HS-27A (cell line): ENCODE results near the gene ZNF736.
"Not testable (repeated sequence)": the region's sequence is repeated elsewhere in the genome, so short reads cannot be mapped to it uniquely, and the experiment has no call there.

ENCODE experiments used
- DNase-seq: peaks from one replicate; pipeline ENCODE4 v3.0.0-alpha.2; 2012; ENCODE audit warnings: low read depth, missing footprints

Gene ZNF736

DNA sequence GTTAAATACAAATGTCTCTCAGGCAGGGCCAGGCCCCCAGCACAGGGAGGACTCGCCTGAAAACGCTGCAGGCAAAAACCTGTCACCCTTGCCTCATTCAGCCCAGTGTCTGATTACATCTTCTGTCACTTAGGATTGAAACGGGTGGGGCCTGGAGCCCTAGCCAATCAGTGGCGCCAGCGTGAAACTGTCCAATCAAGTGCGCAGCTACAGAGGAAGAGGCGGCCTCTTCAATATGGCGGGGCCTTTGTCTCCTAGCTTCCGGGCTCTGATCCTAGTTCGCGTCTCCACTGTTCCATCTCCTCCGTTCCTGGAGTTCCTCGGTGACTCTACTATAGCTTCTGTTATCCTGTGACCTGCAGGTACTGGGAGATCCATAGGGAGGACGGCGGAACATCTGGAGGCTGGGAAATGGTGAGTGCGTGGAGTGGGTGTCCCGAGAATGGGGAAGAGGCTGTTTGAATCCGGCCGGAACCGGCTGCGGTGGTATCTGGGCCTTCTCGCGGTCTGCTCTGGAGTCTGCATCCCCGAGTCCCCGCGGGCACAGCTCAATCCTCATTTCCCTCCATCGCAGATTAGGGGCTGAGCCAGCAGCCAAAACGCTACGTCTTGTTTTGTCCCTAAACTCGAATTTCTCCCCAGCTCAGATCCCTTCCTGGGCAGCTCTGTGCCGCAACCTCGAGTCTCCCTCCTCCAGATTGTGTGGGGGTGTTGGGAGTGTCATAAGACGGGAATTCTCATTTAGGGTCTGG, at the start of gene ZNF736:
Gene ZNF736, plus strand, starts transcription at position 222 of the 752 bp plus-strand sequence. Its CDS starts 190 bp downstream, at position 412.
- peak; percentile 41 for DNase-seq

DNA sequence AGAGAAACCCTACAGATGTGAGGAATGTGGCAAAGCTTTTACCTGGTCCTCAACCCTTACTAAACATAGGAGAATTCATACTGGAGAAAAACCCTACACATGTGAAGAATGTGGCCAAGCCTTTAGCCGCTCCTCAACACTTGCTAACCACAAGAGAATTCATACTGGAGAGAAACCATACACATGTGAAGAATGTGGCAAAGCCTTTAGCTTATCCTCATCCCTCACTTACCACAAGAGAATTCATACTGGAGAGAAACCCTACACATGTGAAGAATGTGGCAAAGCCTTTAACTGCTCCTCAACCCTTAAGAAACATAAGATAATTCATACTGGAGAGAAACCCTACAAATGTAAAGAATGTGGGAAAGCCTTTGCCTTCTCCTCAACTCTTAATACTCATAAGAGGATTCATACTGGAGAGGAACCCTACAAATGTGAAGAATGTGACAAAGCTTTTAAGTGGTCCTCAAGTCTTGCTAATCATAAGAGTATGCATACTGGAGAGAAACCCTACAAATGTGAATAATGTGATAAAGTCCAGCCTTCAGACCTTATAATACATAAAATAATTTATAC, 47.3 kb upstream of the ZNF736 start:
- no peak for DNase-seq

DNA sequence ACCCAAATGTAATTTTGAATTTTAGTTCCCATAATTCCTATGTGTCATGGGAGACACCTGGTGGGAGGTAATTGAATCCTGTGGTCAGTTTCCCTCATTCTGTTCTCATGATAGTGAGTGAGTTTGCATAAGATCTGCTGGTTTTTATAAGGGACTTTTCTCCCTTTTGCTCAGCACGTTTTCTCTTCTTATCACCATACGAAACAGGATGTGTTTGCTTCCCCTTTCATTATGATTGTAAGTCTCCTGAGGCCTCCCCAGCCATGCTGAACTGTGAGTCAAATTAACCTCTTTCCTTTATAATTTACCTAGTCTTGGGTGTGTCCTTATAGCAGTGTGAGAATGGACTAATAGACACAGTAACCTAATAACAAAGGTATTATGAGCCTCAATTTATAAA, 36.1 kb upstream of the ZNF736 start:
- no peak for DNase-seq

DNA sequence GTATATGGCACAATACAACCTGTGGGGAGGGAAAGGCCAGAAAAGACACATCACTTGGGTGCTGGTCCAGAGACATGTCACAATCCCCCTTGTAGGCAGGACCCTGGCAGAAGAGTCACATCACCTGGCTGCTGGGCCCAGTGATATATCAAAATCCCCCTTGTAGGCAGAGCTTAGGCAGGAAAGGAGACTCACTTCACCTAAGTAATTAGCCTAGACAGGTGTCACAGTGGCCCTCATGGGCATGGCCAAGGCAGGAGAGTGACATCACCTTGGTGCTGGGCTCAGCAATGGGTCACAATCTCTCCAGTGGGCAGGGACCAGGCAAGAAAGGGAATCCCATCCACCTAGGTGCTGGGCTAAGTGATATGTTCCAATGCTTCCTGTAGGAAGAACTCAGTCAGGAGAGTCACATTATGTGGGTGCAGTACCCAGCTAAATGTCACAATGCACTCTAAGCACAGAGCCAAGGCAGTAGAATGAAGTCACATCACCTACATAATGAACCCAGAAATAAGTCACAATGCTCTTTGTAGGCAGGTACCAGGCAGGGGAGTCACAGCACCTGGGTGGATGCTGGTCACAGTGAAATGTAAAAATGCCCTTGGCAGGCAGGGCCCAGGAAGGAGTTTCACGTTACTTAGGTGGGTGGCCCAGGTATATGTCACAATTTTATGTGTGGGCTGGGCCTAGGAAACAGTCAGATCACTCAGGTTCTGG, 18.9 kb upstream of the ZNF736 start:
- DNase-seq, result no peak

DNA sequence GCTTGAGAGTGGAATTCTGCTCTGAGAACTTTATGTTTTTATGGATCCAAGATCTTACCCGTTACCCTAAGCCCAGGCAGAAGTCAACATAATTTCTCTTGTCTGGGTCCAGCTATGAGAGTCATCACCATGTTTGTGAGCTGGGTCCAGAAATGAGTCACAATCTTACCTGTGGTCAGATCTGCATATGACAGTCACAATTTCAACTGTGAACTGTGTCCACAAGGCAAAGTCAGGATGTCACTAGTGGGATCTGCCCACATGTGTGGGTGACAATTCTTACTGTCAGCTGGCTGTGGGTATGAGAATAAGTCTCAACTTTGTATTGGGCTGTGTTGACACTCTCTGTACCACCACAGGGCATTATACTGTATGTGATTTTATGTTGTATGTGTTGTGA, 16.3 kb upstream of the ZNF736 start:
- not testable (repeated sequence) for DNase-seq

DNA sequence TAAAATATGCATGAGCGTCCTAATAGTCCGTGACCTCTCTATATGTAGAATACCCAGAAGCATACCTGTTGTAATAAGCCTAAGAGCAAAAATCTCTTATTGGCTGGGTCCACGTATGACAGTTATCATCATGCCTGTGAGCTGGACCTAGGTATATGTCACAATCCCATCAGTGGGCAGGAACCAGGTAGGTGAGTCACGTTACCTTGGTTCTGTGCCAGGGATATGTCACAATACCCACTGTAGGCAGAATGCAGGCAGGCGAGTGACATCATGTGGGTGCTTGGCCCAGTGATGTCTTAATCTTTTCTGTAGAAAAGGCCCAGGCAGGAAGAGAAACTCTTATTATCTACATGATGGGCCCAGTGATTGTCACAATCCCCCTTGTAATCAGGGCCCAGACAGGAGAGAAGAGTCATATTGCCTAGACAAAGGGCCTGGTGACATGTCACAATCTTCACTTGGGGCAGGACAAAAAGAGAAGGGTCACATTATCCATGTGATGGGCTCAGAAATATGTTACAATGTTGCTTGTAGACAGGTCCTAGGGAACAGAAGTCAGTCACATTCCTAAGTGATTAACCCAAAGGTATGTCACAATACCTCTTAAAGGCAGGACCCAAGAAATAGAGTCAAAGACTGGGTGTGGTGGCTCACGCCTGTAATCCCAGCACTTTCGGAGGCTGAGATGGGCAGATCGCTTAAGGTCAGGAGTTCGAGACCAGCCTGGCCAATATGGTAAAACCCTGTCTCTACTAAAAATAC, 12.9 kb upstream of the ZNF736 start:
- DNase-seq, result no peak

DNA sequence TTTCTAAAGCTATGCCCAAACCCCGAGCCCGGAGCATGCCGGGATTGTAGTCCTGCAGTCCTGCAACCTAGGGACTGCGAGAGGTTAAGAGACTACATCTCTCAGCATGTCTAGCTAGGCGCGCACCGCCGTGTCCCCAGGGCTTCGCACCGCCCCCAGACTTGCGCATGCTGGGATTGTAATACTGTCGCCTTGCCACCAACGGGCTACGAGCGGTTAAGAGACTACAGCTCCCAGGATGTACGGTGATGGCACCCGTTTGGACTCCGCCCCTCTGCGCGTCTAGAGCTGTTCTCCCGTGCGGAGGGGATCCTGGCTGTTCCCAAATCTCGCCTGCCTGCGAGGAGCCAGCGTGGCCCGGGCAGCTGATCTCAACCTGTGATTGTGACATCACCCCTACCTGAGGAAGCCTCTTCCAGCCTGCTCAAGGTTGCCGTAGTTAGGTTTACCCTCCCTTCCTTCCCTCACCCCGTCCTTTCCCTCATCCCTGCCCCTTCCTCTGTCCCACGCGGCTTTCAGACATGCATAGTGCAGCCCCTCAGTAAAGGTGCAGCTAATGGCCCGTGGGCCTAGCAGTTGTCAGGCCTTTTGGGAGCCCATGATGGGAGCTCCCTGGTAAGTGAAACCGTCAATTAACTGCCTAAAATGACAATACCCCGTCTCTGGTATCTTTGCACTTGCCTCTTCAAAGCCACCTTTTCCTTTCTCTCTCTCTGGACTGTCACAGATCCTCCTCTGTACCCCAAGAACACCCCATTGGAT, 6.3 kb upstream of the ZNF736 start:
- peak; percentile 45 for DNase-seq

DNA sequence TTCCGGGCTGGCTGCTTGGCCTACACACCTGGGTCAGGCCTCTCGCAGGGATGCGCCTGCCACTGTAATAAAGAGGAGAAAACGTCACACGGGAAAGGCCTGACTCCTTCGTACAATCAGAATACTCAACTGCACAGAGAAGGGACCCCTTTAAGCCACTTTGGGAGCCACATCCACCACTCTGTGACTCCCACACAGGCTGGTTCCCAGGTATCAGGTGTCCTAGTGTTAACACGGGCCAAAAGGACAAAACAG, 5.8 kb upstream of the ZNF736 start:
- no peak for DNase-seq

DNA sequence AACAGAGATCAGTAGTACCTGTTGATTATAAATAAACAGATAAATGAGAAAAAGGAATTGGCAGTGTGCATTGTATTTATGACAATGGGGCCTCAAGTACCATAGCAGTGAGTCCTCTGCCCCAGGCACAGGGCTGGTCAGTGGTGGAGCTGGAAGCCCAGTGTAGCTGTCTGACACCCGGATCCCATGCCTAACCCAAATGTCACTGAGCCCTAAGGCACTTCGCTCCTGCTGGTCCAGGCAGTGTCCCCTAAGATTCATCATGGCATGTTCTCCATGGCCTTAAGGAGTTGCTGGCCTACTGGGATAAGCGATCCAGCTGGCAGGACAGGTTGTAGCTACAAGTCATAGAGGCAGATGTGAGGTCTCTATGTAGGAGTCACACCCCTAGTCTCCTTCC, 3.3 kb upstream of the ZNF736 start:
- no peak for DNase-seq

DNA sequence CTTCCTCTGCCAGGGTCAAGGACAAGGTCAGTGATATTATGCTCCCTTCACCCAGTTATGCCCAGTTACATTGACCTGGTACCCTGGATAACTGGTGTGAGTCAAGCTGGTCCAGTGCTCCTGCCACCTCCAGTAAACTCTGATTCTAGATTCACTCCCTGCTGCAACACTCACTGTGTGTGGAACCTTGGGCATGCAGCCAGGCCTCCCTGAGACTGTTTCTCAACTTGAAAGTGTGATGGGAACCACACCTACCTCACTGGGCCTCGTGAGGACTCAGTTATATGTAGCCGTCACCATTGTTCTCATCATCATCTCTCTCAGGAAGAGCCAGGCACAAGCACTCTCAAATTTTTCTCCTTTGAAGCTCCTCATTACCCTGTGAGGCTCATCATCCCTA, 935 bp upstream of the ZNF736 start:
- DNase-seq, result no peak

DNA sequence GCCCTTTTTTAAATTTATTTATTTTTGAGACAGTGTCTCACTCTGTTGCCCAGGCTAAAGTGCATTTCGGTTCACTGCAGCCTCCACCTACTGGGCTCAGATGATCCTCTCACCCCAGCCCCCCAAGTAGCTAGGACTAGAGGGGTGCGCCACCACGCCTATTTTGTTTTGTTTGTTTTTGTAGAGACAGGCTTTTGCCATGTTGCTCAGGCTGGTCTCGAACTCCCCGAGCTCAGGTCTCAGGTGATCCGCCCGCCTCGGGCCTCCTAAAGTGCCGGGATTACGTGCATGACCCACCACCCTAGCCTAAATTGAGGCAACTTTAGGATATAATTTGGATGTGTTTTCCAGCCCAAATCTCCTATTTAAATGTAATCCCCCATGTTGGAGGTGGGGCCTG, 805 bp downstream of the ZNF736 start:
- DNase-seq, result no peak

DNA sequence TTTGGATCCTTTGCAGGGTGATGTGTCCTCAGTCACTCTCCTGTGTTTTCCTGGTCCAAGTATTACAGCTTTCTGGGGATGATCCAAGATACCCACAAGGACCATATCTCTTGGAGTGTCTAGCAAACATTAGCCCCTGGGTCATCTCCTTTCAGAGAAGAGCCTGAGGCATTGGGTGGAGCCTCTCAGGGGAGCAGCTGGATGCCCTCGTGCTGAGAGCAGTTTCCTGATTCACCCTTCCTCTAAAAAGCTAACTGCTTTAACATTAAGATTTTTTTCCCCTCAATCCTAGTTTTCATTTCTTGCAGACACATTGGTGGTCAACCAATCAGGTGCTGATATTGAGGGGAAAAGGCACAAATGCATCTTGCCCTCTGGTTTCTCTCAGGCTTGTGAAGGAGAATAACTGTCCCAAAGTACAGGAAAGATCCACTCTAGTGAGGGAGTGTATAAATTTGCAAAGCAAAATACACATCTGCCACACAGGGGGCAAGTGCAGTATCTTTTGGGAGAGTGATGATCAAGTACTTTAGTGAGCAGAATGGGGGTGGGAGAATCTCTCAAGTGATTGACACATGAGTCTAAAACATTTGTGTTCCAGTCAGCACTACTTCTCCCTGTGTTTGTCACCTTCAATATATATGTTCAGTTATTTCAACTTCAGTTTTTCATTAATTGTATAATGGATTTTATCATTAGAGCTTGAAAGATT, 2.4 kb downstream of the ZNF736 start:
- DNase-seq, result not testable (repeated sequence)

DNA sequence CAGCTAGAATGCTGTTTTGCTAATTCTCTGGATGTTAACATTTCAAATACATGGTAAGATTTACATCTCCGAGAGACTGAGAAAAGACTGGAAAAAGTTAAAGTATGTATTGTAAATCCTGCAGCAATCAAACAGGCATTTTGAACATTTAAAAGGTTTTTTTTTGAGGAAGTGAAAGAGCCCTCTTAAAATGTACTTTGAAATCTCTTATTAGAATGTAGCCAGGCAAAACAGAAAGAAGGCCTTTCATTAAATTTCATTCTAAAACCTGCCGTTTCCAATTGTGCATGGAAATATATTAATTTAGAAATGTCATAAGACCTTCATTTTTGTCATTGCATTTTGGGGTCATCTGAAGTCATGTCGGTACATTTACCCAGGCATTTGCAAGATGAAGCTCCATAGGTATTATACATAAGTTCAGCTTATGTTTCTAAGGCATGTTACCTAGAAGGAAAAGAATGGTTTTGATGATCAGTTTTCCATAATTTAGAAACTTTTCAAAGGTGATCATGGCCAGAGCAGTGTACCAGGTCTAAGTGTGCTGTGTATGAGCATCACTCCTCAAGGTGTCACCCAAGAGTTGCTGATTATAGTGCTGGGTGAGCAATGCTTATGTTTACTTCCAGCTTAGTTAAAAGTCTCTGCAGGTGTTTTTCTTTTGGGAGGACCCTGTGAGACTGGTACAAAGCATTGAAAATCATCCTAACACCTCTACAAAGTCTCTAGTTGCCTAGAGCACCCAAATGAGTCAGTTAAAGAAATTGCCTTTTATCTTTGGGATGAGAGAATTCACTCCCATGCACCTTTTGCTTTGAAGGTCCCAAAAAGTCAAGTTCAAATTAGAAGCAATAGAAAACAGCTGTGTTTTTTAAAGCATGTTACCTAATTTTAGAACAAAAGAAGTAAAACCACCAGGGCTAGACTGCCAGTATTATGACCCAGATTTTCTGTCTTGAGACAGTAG, 7.1 kb downstream of the ZNF736 start:
- DNase-seq, result no peak

DNA sequence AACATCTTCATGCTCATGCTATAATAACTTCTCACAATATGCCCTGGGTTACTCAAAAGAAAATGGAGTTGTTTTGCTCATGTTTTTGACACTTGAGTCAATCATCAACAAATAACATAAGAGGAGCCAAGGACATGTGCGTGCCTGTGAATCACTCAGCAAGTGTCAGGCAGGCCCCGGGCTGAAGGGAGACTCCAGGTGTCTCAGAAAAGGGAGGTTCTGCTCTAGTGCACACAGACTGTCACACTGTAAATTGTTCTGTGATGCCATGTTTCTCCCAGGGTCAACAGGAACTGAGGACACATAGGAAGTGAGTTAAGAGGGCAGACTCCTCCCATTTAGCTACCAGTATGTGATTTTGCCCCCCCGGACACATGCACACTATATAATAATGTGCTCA, 10.4 kb downstream of the ZNF736 start:
- DNase-seq, result not testable (repeated sequence)

DNA sequence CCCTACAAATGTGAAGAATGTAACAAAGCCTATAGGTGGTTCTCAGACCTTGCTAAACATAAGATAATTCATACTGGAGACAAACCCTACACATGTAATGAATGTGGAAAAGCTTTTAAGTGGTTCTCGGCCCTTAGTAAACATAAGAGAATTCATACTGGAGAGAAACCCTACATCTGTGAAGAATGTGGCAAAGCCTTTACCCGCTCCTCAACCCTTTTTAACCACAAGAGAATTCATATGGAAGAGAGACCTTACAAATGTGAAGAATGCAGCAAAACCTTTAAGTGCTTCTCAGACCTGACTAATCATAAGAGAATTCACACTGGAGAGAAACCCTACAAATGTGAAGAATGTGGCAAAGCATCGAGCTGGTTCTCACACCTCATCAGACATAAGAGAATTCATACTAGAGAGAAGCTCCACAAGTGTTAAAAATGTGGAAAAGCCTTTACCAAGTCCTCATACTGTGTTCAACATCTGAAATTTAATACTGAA, 35.0 kb downstream of the ZNF736 start:
- not testable (repeated sequence) for DNase-seq

DNA sequence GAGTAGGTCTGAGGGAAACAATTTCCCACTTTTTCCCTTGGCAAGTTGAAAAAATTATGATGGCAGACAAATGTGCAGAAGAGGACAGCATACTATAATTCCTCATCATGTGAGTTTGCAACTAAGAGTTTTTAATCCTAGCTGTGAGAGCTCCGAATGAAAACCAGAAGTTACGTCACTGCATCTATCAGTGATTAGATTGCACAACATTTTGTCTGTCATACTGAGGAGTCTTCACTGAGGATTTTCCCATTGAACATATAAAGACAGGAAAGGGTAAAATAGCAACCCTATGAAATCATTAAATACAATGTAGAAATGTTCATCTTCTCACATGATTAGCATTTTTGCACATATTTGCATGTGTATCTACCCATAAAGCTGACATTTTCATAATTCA, 45.8 kb downstream of the ZNF736 start:
- no peak for DNase-seq

DNA sequence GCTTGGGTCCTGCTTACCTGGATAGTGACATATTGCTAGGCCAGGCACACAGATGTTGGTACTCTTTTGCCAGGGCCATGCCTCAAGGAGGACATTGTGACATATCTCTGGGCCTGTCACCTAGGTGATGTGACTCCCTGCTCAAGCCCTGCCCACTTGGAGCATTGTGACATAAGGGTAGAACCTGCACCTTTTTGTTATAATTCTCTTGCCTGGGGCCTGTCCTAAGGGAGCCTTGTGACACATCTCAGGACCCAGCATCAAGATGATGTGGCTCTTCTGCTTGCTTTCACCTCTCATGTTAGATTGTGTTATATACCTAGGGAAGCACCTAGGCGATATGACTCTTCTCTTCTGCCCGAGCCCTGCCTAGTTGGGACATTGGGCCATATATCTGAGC, 57.4 kb downstream of the ZNF736 start:
- DNase-seq, result no peak

DNA sequence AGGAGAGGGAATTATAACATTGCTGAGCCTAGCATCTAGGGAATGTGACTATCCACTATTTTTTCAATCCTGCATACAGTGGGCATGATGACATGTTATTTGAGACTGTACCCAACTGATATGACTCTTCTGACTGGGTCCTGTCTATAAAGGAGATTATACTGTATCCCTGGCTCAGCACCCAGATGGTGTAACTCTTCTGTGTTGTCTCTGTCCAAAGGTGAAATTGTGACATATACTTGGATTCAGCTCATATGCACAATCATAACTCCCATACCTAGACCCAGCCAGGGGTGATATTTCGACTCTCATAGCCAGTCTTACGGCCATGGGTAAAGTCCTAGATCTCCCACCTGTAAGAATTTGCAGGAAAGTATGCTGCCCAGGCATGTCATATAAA, 59.3 kb downstream of the ZNF736 start:
- DNase-seq, result no peak

DNA sequence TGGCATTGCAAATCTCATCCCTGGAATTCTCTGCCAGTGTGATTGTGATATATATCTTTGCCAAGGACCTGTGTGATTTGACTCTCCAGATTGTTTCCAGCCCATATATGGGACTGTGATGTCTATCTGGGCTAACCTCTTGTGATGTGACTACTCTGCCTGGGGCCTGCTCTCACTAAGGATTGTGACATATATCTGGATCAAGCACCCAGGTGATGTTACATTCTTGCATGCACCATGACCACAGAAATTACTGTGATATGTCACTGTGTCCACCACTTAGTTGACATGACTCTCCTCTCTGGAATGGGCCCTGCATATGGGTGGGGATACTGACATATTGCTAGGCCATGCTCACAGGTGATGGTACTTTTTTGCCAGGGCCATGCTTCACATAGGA, 86.6 kb downstream of the ZNF736 start:
- no peak for DNase-seq
